Muscle of arm (tissue), 12 donors: ENCODE measurements around the gene CHST11. TPM values are rescaled to one million over a fixed set of nuclear protein-coding genes. Genes with fewer than 3 reads are reported as not detected.
"Not testable (repeated sequence)": the region's sequence is repeated elsewhere in the genome, so short reads cannot be mapped to it uniquely, and the experiment has no call there.

Experiments
- DNase-seq: peaks from one replicate; pipeline ENCODE4 v3.0.0-alpha.2; 2013
- polyA plus RNA-seq, 12 donors: library from polyadenylated mRNA; unstranded; fragments of 120-200 nt; gene quantifications; one replicate each; pipeline ENCODE4 v1.2.1, GENCODE V29; 2013; ENCODE audit not compliant: insufficient read length in 12 of 12

Gene CHST11
- polyA plus RNA-seq, 12 donors: 1.4 to 13.3 (median 2.7) TPM; not detected in 1

DNA sequence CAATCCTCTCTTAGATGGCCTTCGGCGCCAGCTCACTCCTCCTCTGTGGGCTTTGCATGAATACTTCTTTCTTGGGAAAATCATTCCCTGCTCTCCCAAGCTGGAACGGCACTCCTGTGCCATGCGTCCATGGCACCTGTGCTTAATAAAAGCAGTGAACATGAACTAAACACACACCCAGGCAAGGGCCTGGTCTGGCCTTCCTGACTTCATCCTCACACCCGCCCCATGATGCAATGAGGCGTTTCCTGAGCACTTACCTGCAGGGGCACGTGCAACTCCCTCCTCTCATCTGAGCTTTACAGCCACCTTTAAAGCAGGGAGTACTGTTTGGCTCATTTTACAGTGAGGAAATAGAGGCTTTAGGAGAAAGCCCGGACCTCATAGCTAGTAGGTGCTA lies 281.6 kb downstream of the CHST11 start:
- no peak for DNase-seq

GRCh38 chr12:104738776-104739642 lies 282.3 kb downstream of the CHST11 start:
- no peak for DNase-seq

DNA sequence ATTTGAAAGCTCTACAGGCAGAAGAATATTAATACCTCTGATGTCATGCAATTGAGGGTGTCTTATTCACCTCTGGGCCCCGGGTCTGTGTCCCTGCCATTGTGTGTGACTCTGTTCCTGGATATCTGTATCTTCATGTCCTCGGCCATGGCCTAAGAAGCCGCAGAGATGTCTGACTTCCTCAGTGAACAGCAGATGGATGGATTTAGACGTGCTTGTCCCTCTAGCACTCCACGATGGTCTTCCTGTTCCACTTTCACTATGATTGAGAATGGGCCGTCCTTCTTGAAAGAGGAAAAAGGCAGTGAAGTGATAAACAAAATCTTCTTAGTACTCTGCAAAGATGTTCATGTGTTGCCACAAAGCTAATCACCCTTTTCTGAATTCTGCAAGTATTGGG lies 283.9 kb downstream of the CHST11 start:
- DNase-seq: no peak

- no peak for DNase-seq
Measured at GRCh38 chr12:104741077-104741476, 284.3 kb downstream of the CHST11 start.

- no peak for DNase-seq
Measured at GRCh38 chr12:104741497-104742367, 285.0 kb downstream of the CHST11 start.

DNA sequence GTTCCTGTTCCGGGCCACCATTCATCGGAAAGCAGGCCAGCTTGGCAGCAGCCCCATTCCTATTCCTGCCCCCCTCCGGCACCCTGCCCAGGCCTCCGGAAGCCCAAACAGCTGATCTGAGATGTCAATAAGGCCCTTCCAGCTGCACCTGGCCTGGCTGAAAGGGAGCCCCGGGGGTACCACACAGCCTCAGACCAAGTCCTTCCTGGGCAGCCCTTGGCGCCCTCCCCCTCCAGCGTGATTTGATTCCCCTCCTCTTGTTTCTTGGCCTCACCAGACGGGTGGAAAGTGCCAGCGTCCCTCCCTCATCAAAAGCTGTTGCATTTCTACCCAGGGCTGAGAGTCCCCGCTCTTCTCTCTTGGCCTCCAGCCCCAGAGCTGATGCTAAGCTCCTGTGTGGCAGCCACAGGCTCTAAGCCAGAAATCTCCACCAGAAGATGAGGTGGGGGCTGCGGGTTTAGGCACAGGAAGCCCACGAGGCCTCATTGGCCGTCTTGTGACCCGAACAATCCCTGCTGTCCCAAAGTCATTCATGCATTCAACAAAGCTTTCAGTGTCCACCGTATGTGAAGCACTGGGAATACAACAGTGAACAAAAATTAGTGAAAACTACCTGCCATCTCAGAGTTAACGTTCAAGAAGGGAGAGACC lies 285.9 kb downstream of the CHST11 start:
- no peak for DNase-seq

DNA sequence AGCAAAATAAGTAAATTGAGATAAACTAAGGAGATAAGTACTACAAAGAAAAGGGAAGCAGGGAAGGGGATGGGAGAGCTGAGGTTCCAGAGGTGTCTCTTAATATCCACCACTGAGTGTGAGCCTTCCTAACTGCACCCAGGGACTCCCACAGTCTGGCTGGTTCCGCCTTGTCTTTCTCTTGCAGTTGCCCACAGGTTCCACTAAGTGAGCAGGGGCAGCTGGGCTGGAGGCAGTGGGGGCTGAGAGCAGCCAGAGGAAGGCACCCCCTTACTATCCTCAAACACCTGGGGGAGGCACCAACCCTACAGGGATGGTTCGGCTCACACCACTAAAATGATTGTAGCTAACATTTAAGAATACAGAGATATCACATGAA lies 286.4 kb downstream of the CHST11 start:
- no peak for DNase-seq

GRCh38 chr12:104743753-104744548 lies 287.2 kb downstream of the CHST11 start:
- DNase-seq: not testable (repeated sequence)

DNA sequence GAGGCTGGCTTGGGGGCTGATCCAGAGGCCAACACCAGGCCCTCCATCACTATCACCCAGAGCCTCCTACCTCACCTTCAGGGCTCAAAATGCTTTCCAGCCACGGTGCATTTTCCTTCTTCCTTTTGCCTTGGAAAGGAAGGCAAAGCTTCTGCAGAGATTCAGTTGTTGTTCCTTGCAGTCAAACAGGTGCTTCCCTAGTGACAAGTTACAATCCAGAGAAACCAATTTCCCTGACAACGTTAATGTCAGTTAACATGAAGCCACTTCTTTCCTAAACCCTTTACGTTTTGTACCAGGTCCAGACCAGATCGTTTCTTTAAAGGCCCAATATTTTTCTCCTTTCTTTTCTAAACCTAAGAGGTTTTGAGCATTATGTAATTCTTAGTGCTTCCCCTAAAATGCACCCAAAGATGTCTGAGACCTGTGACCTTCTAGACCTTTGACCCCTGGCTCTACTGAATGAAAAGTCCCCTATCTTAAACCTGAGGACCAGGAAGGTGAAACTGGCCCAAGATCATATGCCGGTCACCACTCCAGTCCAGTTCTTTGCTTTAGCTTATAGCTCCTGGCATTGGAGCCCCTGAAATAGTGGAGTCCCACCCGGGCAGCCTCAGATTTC lies 289.8 kb downstream of the CHST11 start:
- DNase-seq: no peak

DNA sequence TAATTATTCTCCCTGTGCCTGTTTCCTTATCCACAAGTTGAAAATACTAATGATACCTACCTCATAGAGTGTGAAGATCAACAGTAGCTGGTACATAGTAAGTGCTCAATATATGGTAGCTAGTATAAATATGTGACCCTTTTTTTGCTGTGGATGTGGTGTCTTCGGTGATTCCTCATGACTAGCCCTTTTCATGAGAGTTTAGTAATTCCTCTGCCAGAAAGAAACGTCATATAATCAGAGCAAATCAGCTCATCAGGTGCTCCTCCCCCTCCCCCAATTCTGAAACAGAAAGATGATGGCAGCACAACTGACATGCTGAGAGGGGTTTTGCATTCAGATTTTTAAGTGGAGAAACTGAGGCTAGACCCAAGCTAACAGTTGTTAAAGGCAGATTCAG lies 290.6 kb downstream of the CHST11 start:
- DNase-seq: no peak

GRCh38 chr12:104747955-104748354 lies 291.2 kb downstream of the CHST11 start:
- DNase-seq: no peak

GRCh38 chr12:104748356-104748755 lies 291.6 kb downstream of the CHST11 start:
- DNase-seq: no peak

GRCh38 chr12:104748790-104749189 lies 292.0 kb downstream of the CHST11 start:
- DNase-seq: no peak

GRCh38 chr12:104749545-104749944 lies 292.8 kb downstream of the CHST11 start:
- no peak for DNase-seq

DNA sequence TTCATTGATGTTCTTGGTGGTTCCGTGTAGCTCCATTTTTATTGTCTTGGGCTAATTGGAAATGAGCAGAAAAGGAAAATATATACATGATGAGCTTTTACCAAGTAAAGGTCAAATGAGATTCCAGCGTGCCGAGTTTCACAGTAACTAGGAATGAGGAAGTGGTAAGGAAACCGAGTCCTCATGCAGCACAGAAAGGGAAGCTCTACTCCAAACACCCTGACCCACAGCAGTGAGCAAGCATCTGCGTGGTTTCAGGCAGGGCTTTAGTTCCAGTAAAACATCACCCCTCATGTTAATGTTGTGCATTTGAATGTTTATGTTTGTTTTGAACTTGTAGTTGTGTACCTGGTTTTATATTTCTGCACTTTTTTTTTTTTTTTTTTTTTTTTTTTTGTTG lies 293.3 kb downstream of the CHST11 start:
- no peak for DNase-seq

- DNase-seq: no peak
Measured at GRCh38 chr12:104751120-104751519, 294.4 kb downstream of the CHST11 start.

- DNase-seq: no peak
Measured at GRCh38 chr12:104751594-104751993, 294.8 kb downstream of the CHST11 start.

DNA sequence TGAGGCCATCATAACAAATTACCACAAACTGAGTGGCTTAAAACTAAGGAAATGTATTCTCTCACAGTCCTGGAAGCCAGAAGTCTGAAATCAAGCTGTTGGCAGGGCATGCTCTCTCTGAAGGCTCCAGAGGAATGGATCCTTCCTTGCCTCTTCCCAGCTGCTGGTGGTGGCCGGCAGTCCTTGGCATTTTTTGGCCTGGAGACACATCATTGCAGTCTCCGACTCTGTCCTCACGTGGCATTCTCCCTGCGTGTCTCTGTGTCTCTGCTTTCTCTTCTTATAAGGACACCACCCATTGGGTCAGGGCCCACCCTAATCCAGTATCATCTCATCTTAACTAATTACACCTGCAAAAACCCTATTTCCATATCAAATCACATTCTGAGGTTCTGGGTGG lies 295.3 kb downstream of the CHST11 start:
- DNase-seq: no peak

- no peak for DNase-seq
Measured at GRCh38 chr12:104752881-104753280, 296.1 kb downstream of the CHST11 start.

DNA sequence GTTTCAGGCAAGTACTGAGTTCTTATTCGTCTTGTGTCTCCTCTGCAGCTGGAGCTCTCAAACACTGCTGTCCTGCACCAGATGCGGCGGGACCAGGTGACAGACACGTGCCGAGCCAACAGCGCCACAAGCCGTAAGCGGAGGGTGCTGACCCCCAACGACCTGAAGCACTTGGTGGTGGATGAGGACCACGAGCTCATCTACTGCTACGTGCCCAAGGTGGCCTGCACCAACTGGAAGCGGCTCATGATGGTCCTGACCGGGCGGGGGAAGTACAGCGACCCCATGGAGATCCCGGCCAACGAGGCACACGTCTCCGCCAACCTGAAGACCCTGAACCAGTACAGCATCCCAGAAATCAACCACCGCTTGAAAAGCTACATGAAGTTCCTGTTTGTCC lies 300.2 kb downstream of the CHST11 start:
- DNase-seq: no peak

GRCh38 chr12:104758771-104759170 lies 302.0 kb downstream of the CHST11 start:
- DNase-seq: no peak
